HG02642 (cell line): ENCODE measurements around the gene TM4SF5.

Experiments used
- ATAC-seq: cut with Tn5 transposase; IDR thresholded peaks from one replicate; pipeline ENCODE4 v1.9.1; 2021; ENCODE audit warnings: mild to moderate bottlenecking; ENCODE audit not compliant: unreplicated experiment, poor library complexity

The TM4SF5 gene

DNA sequence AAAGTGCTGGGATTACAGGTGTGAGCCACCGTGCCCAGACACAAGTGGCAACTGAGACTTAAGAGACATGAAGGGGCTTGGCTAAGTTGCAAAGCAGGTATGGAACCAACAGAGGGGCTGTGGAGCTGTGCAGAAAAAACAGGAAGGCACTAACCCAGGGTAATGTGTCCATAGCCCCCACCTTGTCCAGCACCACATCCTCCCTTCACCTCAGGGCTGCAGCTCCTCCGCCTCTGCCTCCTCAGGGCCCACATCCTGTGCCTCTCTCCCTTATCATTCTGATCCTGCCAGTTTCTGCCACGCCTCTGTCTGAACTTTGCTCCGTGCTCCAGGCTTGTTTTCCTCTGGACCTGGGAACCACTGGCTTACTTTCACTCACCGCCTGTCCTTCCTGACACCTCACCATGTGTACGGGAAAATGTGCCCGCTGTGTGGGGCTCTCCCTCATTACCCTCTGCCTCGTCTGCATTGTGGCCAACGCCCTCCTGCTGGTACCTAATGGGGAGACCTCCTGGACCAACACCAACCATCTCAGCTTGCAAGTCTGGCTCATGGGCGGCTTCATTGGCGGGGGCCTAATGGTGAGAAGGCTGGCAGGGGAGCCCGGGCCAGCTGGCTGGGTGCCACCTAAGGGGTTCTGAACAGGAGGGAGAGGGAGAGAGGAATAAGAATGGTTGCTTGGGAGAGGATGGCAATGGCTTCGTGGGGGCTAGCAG is at the start of gene TM4SF5:
Gene TM4SF5 (plus strand): TSS at position 368 of the 716 bp plus-strand sequence. CDS start 37 bp downstream, at position 405.
- ATAC-seq, result no peak

- ATAC-seq, result no peak
These were observed 48.9 kb upstream of the TM4SF5 start for GRCh38 chr17:4722678-4723240.

GRCh38 chr17:4724650-4725049 is 47.0 kb upstream of the TM4SF5 start:
- no peak for ATAC-seq

- no peak for ATAC-seq
These were observed 45.9 kb upstream of the TM4SF5 start for GRCh38 chr17:4725646-4726310.

GRCh38 chr17:4728124-4728523 is 43.6 kb upstream of the TM4SF5 start:
- no peak for ATAC-seq

DNA sequence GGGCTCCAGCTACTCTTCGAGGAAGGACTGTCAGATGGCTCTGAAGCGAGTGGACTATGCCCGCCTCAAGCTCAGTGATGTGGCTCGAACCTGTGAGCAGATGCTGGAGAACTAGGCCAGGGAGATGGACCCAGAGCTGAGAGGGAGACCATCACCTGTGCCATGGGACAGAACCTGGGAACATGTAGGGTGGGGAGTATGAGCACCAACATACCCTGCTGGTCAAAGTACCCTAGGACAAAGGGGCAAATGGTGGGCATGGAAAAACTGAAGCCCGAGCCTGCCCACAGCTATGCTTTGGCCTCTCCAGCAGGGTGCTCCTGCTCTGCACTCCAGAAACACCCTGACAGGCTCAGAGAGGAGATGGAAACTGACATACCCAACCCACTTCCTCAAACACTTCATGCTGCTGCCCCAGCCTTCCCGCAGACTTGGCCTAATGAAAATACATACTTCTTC is 38.6 kb upstream of the TM4SF5 start:
- ATAC-seq, result no peak

DNA sequence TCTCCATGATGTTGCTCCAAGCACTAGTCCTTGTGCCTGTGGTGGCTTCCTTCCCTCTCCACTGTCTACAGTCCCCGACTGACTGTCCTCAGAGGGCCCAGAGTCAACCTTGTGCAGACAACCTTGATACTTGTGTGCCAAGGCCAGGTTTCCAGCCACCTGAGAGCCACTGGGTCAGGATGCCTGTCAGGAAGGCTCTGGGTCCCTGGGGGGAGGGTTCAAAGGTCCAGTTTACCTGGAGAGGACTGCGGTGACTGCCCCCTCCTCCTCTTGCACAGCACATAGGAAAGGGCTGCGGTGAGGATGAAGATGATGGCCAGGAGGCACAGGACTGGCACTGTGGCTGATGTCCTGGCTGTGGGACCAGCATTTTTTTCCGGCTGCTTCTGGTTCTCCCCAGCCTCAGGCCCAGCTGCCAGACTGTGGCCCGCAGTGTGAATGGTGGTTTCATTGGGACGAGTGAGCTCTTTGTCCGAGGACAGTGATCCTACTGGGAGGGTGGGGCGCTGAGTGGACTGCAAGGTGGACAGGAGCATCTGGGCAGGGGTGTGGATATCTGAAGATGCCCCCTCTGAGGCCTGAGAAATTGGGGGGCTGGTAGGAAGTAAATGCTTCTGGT is 36.7 kb upstream of the TM4SF5 start:
- ATAC-seq, result no peak

- ATAC-seq, result no peak
These were observed 35.6 kb upstream of the TM4SF5 start for GRCh38 chr17:4735876-4736651.

GRCh38 chr17:4738136-4739121 is 33.3 kb upstream of the TM4SF5 start:
- peak; percentile 8 for ATAC-seq

GRCh38 chr17:4739122-4740024 is 32.3 kb upstream of the TM4SF5 start, which contains the start of the genes CXCL16 and ZMYND15:
Gene CXCL16 (minus strand): TSS chr17:4739928. CDS start chr17:4739339, 589 bp downstream.
Gene ZMYND15 (plus strand): TSS chr17:4739833. CDS start chr17:4740549, 716 bp downstream.
- peak; percentile 50 for ATAC-seq

GRCh38 chr17:4740025-4740351 is 31.7 kb upstream of the TM4SF5 start:
- ATAC-seq, result no peak

DNA sequence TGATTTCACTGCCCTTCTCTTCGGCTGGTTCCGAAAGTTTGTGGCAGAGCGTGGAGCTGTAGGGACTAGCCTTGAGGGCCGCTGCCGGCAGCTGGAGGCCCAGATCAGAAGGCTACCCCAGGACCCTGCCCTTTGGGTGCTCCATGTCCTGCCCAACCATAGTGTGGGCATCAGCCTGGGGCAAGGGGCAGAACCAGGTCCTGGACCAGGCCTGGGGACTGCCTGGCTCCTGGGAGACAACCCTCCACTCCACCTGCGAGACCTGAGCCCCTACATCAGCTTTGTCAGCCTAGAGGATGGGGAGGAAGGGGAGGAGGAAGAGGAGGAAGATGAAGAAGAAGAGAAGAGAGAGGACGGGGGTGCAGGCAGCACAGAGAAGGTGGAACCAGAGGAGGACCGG is 31.1 kb upstream of the TM4SF5 start:
- no peak for ATAC-seq

GRCh38 chr17:4741544-4741943 is 30.1 kb upstream of the TM4SF5 start:
- no peak for ATAC-seq

DNA sequence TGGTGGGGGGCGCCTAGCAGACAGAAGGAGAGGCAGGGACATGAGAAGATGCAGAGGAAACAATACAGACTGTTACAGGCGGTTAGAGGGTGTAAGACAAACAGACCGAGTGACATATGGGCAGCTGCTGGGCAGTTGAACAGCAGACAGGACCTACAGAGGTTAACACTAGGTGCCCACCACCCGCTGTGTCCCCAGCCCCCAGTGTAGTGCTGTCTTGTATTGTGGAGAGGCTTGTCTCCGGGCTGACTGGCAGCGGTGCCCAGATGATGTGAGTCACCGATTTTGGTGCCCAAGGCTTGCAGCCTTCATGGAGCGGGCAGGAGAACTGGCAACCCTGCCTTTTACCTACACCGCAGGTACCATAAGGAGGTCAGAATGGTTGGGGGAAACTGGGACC is 29.6 kb upstream of the TM4SF5 start:
- no peak for ATAC-seq

GRCh38 chr17:4742629-4743028 is 29.1 kb upstream of the TM4SF5 start:
- no peak for ATAC-seq

DNA sequence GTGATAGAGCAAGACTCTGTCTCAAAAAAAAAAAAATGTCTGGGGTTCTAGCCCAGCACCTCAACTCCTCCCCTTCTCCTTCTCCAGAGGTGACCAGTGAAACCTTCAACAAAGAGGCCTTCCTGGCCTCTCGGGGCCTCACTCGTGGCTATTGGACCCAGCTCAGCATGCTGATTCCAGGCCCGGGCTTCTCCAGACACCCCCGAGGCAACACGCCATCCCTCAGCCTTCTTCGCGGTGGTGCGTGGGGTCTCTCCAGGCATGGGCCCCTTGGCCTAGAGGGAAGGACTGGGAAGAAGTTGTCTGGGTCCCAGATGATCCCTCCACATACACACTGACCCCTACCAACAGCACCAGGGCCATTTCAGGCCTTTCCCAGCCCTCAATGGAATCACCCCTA is 28.5 kb upstream of the TM4SF5 start:
- no peak for ATAC-seq

- ATAC-seq, result no peak
These were observed 27.8 kb upstream of the TM4SF5 start for GRCh38 chr17:4743898-4744297.
